Endothelial cell of umbilical vein (primary cell): ENCODE results near the gene HDAC11. TPM values are rescaled to one million over a fixed set of nuclear protein-coding genes. Genes with fewer than 3 reads are reported as not detected.
"Not testable (repeated sequence)": the region's sequence is repeated elsewhere in the genome, so short reads cannot be mapped to it uniquely, and the experiment has no call there.

Experiments
- BruUV-seq: library from RNA; stranded (reverse); fragments of 400-500 nt; replicated peaks from 2 replicates; lab custom pipeline; 2021; lab: Mats Ljungman, UMichigan
- CTCF ChIA-PET: fragments of 300-600, 350-600 bp; sonication (Branson Sonifier 250); formaldehyde crosslinking; loops from one replicate; lab custom pipeline; 2021; ENCODE audit warnings: antibody characterized with exemption, inconsistent platforms; lab: Charles Lee
- POLR2A ChIA-PET: fragments of 300-600, 350-600 bp; sonication (Branson Sonifier 250); formaldehyde crosslinking; loops from one replicate; lab custom pipeline; 2021; ENCODE audit warnings: antibody characterized with exemption, inconsistent platforms; lab: Charles Lee
- DNase-seq: peaks from one replicate; pipeline ENCODE4 v3.0.0-alpha.2; 2011; ENCODE audit warnings: low read depth, low spot score
- FAIRE-seq: peaks from 2 replicates; lab custom pipeline; 2011; peaks lifted over from hg19 to GRCh38; lab: Jason Lieb, UNC
- H2AFZ ChIP-seq: 2 replicates; pipeline ENCODE4 v1.6.0; 2012; ENCODE audit warnings: low read depth, low read length, control low read depth, inconsistent platforms
- H3K27ac ChIP-seq: 2 replicates; pipeline ENCODE4 v1.5.1; 2011; ENCODE audit warnings: low read depth, mild to moderate bottlenecking, control low read depth, low read length, moderate library complexity; ENCODE audit not compliant: insufficient read depth
- H3K27me3 ChIP-seq, 2 experiments: 2 replicates each; pipeline versions ENCODE4 v1.6.0 to v1.6.1; 2011; ENCODE audit warnings: low read length in 2 of 2, mixed read lengths in 1 of 2; ENCODE audit not compliant: control insufficient read depth in 2 of 2, insufficient read depth in 2 of 2
- H3K36me3 ChIP-seq, 2 experiments: 2 replicates in 1 of 2; 3 replicates in 1 of 2; pipeline ENCODE4 v1.5.1; 2011; ENCODE audit warnings: low read length in 2 of 2, mild to moderate bottlenecking in 1 of 2, moderate library complexity in 1 of 2; ENCODE audit not compliant: control insufficient read depth in 2 of 2, insufficient read depth in 2 of 2; ENCODE audit errors: extremely low read depth in 1 of 2
- H3K4me1 ChIP-seq: 3 replicates; pipeline ENCODE4 v1.5.1; 2011; ENCODE audit warnings: mild to moderate bottlenecking, low read length; ENCODE audit not compliant: control insufficient read depth, insufficient read depth; ENCODE audit errors: extremely low read depth
- H3K4me2 ChIP-seq: 2 replicates; pipeline ENCODE4 v1.6.1; 2011; ENCODE audit warnings: low read length, control low read depth, mixed read lengths; ENCODE audit not compliant: insufficient read depth
- H3K4me3 ChIP-seq, 3 experiments: fragments of 200-600 bp in 1 of 3; sonication (generic), shearing (Covaris generic) in 1 of 3; replicated peaks in 1 of 3; 2 replicates each; pipeline ENCODE4 v1.5.1; 2011 to 2016; ENCODE audit warnings: control low read depth in 3 of 3, low read length in 3 of 3, mild to moderate bottlenecking in 2 of 3, inconsistent platforms in 1 of 3, low read depth in 1 of 3, moderate library complexity in 1 of 3; ENCODE audit not compliant: insufficient read depth in 1 of 3
- H3K79me2 ChIP-seq: 2 replicates; pipeline ENCODE4 v1.6.0; 2012; ENCODE audit warnings: low read length, inconsistent platforms; ENCODE audit not compliant: control insufficient read depth, insufficient read depth
- H3K9ac ChIP-seq: replicated peaks from 2 replicates; pipeline ENCODE3; 2011; ENCODE audit warnings: low read length, control low read depth; ENCODE audit not compliant: insufficient read depth; ENCODE audit errors: extremely low read depth
- H3K9me1 ChIP-seq: replicated peaks from 3 replicates; pipeline ENCODE4 v1.6.0; 2011; ENCODE audit warnings: mild to moderate bottlenecking, low read length; ENCODE audit not compliant: control insufficient read depth, insufficient read depth; ENCODE audit errors: extremely low read depth
- H3K9me3 ChIP-seq: replicated peaks from 2 replicates; pipeline ENCODE4 v1.5.1; 2012; ENCODE audit warnings: low read length, inconsistent platforms; ENCODE audit not compliant: control insufficient read depth, insufficient read depth
- H4K20me1 ChIP-seq: replicated peaks from 2 replicates; pipeline ENCODE3; 2011; ENCODE audit warnings: mild to moderate bottlenecking, low read length; ENCODE audit not compliant: control insufficient read depth, insufficient read depth; ENCODE audit errors: extremely low read depth
- CTCF ChIP-seq, 2 donors: IDR thresholded peaks; 1 replicate in 1 of 2; 2 replicates in 1 of 2; pipeline ENCODE4 v1.5.1; 2011; ENCODE audit warnings: low read length in 2 of 2, mild to moderate bottlenecking in 2 of 2, moderate library complexity in 2 of 2, control low read depth in 1 of 2, inconsistent platforms in 1 of 2, low read depth in 1 of 2; ENCODE audit not compliant: insufficient read depth in 1 of 2; ENCODE audit errors: extremely low read depth in 1 of 2
- EZH2 ChIP-seq: IDR thresholded peaks from 2 replicates; pipeline ENCODE4 v1.6.1; 2012; ENCODE audit warnings: borderline replicate concordance, low read depth, mild to moderate bottlenecking, moderate library complexity, low read length, inconsistent platforms; ENCODE audit not compliant: severe bottlenecking
- FOS ChIP-seq: IDR thresholded peaks from 2 replicates; pipeline ENCODE4 v1.6.1; 2011; ENCODE audit warnings: mild to moderate bottlenecking, low read length, moderate library complexity, borderline replicate concordance; ENCODE audit not compliant: insufficient read depth
- GATA2 ChIP-seq: IDR thresholded peaks from 2 replicates; pipeline ENCODE4 v1.7.0; 2011; ENCODE audit warnings: low read depth, mild to moderate bottlenecking, moderate library complexity, mixed read lengths, low read length; ENCODE audit not compliant: insufficient read length, insufficient read depth
- JUN ChIP-seq: IDR thresholded peaks from 2 replicates; pipeline ENCODE4 v1.6.1; 2011; ENCODE audit warnings: borderline replicate concordance, low read depth; ENCODE audit not compliant: insufficient read length, insufficient read depth
- MAX ChIP-seq: IDR thresholded peaks from 2 replicates; pipeline ENCODE4 v1.6.1; 2011; ENCODE audit not compliant: insufficient read depth, insufficient read length
- MYC ChIP-seq: IDR thresholded peaks from one replicate; pipeline ENCODE4 v1.6.1; 2011; ENCODE audit warnings: mild to moderate bottlenecking, low read depth, low read length
- POLR2A ChIP-seq: IDR thresholded peaks from 2 replicates; pipeline ENCODE4 v1.6.1; 2012; ENCODE audit warnings: low read depth, mild to moderate bottlenecking, control low read depth, low read length
- POLR2AphosphoS5 ChIP-seq: IDR thresholded peaks from 2 replicates; pipeline ENCODE4 v1.6.1; 2012; ENCODE audit warnings: low read depth, mild to moderate bottlenecking, control low read depth, low read length, moderate library complexity; ENCODE audit not compliant: insufficient read depth
- dilution Hi-C: fragments of 300-500 bp; cut with MboI; formaldehyde crosslinking; loops from one replicate; pipeline ENCODE4 v1.15.0; 2019; ENCODE audit warnings: low sequenced_read_pairs; ENCODE audit not compliant: extremely low pct_ligation_motif_present
- intact Hi-C: fragments of 100-400 bp; cut with micrococcal nuclease; formaldehyde crosslinking; loops from one replicate; pipeline ENCODE4 v1.10.0; 2022
- polyA plus RNA-seq, 4 experiments: library from polyadenylated mRNA; depleted of rRNA in 3 of 4; stranded (reverse) in 3 of 4; unstranded in 1 of 4; fragments of >200 nt; gene quantifications; 2 replicates each; pipeline versions ENCODE4 v1.2.1 to v1.2.3, GENCODE V29; 2011 to 2012; ENCODE audit warnings: missing spikeins in 1 of 4
- total RNA-seq: library from RNA; stranded (reverse); gene quantifications from 2 replicates; pipeline ENCODE4 v1.2.3, GENCODE V29; 2021

The HDAC11 gene
- total and polyA plus RNA-seq, 2 donors (not counting 3 experiments of a cell fraction or from before 2014, with no cell fraction given), result 6.8 to 8.8 TPM

GRCh38 chr3:13433912-13434311 lies 46.2 kb upstream of the HDAC11 start:
- Histone ChIP-seq H3K4me2 (no peak overlapping the region), H3K4me3 (no peak overlapping the region), H2AFZ (no peak overlapping the region), H3K79me2 (no peaks in the 10 kb centered on the region), H3K4me1 (no peaks in the 10 kb centered on the region), H3K27ac (no peak overlapping the region), H3K36me3 (no peaks in the 10 kb centered on the region), H3K27me3 (no peaks in the 10 kb centered on the region), H3K9me3 (no peaks in the 10 kb centered on the region), H3K9ac (no peak overlapping the region), H4K20me1 (no peaks in the 10 kb centered on the region), H3K9me1 (no peaks in the 10 kb centered on the region)
- FAIRE-seq (no peak), DNase-seq (no peak)
- dilution Hi-C loops, result no loop called here
- POLR2A ChIA-PET, result no interaction called here
- BruUV-seq, result no TSS peak
- CTCF ChIA-PET, result no interaction called here
- TF ChIP-seq MAX (no peak), EZH2 (no peak), JUN (no peak), GATA2 (no peak), POLR2A (no peak), MYC (no peak), POLR2AphosphoS5 (no peak), CTCF (IDR thresholded peaks at IDR 0.05; ENCODE audit: extremely low read depth in 1 of 2, insufficient read depth in 1 of 2, low read depth in 1 of 2, low read length in 2 of 2) (no peak), FOS (no peak)
- intact Hi-C loops, result no loop called here

- dilution Hi-C loops, FAIRE-seq, H4K20me1 ChIP-seq, H3K27me3 ChIP-seq, H3K27ac ChIP-seq, intact Hi-C loops, H2AFZ ChIP-seq, H3K4me1 ChIP-seq, H3K9me3 ChIP-seq, CTCF ChIA-PET, H3K79me2 ChIP-seq, H3K9ac ChIP-seq, H3K36me3 ChIP-seq, H3K4me2 ChIP-seq, DNase-seq, POLR2A ChIA-PET, BruUV-seq, H3K9me1 ChIP-seq, H3K4me3 ChIP-seq: not testable (repeated sequence)
These were observed 43.9 kb upstream of the HDAC11 start for GRCh38 chr3:13436213-13436612.
